Non-pigmented ciliary epithelial cell (primary cell): ENCODE data around the gene MINDY4.

Experiments
- DNase-seq: peaks from one replicate; pipeline ENCODE4 v3.0.0-alpha.2; 2010; ENCODE audit warnings: low read depth

MINDY4 gene

DNA sequence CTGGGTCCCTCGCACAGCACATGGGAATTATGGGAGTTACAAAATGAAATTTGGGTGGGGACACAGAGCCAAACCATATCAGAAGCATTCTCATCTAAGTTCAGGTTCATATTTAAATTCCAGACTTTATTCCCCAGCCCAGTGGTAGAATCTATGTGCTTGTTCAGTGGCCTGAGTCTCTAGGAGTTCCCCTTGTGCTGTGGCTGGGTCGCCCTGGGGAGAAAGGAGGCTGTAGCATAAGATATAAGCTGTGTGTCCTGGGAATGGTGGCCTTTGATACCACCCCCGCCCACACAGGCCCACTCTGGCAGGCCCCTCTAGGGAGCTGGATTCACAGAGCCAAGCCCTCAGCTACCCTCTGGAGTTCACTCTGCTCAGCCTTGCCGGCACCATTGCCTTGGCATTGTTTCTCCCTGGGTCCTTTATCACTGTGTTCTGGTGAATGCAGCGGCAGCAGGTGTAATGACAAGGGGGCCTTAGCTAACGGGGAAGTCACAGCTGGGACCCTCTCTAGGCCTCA, 64.2 kb downstream of the MINDY4 start:
- DNase-seq = no peak

DNA sequence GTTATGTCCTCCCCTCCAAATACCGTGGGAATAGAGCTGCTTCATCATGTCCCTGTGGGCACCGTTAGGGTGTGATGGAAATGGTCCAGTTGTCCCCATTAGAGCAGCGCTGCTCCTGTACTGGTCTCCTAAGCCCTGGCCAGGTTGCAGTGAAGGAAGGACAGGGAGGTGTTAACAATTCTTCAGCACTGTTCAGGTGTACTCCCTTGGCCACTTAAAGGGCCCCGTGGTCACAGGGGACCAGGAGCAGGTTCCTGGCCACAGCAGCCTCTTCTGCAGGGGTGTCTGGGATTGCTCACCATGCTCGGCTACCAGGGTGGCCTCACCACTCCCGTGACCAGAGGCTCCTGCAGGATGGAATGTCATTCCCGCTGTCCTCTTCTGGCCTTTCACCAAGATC, 65.8 kb downstream of the MINDY4 start:
- DNase-seq = no peak

DNA sequence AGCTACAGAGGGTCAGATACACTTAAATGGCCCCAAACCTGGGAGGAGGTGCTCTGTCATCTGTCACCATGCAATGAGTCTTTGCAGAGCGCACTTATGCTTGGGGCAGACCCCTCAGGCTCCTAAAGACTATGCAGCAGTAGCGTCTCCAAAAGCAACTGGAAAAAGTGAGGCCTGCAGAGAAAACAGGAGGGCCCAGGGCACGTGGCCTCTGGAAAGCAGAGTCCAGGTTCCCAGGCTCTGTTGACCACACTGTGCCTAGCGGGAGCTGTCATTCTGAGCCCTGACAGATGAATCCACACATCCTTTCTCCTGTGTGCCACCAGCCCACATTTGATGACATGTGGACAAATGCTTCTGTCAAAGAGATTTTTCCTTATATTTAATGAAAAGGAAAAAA, 66.4 kb downstream of the MINDY4 start:
- no peak for DNase-seq

DNA sequence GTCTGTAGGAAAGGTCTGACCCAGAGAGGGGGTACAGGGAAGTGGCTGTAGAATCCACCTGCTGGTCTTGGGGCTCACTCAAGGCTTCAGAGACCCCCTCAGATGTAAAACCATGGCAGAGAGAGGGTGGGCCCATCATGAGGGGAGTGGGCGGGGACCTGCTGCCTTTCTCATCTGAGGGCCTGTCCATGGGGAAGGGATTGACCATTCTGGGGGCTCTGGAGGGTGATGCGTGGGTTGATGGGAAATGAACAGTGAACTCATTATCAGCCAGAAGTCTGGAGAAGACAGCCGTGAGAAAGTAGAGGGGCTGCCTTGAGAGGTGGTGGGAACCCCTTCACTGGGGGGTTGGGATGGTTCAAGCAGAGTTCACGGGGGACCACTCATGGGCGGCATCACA, 66.8 kb downstream of the MINDY4 start:
- no peak for DNase-seq

DNA sequence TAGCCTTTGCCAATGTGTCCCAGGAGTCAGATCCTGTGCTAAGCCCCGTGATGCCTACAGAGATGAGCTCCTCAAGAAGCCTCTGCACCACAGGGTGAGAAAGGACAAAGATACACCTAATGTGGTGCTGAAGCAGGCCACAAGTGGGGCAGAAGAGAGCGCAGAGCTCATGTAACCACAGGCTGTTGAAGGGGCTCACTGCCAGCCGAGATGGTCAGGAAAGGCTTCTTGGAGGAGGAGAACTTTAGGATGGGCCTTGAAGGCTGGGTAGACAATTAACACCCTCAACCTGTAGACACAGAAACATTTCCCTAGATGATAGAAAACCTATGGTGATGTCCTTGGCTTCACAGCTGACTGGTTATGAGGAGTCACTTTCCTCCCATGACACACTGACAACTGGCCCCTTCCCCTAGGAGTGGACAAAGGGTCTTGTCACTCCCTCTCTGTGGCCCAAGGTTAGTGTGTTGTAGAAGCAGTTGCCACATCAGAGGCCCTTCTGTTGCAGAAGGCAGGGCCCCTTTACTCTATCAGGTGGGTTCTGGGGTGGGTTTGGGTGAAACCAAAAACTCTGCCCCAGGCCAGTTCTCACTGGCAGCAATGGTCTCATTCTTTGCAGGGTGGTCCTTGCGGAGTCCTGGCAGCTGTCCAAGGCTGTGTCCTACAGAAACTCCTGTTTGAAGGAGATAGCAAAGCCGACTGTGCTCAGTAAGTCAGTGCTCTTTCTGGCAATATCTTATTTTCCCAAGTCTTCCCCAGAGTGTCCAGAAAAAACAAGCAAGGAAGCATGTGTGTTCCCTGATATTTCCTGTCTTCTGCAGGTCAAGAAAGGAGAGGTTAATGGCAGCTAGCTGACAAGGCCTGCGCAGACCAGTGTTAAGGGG, 69.2 kb downstream of the MINDY4 start:
- DNase-seq = no peak

DNA sequence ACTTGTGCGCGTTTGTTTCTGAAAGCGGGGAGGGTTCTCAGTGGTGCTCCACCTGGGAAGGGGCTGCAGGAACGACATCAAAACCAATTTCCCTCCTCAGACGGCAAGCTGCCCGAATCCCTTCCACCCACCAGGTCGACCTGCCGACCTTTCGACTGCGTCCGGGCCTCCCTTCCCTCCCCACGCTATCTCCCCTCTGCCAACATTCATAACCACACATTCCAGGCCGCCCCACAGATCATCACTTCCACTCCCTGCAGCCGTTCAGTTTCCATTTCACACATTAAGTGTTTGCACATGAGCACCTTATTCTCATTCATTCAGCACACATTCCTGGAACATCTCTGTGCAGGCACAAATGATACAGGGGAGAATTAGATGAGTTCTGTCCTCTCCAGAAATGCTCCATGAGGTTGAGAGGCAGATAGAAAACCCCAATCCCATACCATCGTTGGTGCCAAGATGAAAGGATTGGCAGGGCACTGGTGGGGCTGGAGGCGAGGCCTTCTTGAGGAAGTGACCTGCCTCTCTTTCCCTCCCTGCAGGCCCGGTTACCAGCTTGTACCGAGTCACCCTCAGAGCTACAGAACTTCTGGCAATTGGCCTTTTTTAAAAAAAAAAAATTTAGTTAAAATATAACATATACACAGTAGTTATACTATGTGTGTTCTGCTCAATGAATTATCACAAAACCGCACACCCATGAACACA, 70.0 kb downstream of the MINDY4 start:
- DNase-seq = no peak

DNA sequence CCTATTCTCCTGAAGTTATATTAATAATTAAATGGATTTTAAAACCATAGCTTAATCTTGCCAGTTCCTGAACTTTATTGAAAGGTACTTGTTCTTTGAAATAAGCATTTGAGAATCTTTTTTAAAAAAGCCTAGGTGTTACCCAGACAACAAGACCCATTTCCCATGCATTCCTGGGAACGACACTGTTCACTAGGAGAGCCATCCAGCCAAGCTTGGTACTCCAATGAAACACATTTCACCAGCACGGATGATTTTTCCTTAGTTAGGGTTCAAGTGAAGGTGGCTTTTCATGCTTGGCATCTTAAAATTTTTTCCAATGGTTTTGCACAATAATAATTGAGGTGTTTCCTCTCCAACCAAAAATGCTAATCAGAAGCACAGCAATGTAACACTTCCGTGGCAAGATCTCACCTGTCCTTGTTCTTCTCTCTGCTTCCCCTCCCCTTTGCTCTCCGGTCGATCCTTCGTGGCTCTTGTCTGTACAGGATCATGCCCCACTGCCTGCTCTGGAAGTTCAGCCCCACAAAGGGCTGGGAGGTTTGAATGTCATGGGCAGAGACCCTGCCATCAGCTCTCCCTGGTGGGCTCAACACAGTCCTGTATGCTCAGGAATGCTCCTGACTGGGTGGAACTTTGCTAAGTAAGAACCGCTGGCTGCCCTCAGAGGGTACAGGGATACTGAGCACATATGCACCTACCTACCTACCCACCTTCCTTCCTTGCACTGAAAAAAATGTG, 70.8 kb downstream of the MINDY4 start:
- no peak for DNase-seq

DNA sequence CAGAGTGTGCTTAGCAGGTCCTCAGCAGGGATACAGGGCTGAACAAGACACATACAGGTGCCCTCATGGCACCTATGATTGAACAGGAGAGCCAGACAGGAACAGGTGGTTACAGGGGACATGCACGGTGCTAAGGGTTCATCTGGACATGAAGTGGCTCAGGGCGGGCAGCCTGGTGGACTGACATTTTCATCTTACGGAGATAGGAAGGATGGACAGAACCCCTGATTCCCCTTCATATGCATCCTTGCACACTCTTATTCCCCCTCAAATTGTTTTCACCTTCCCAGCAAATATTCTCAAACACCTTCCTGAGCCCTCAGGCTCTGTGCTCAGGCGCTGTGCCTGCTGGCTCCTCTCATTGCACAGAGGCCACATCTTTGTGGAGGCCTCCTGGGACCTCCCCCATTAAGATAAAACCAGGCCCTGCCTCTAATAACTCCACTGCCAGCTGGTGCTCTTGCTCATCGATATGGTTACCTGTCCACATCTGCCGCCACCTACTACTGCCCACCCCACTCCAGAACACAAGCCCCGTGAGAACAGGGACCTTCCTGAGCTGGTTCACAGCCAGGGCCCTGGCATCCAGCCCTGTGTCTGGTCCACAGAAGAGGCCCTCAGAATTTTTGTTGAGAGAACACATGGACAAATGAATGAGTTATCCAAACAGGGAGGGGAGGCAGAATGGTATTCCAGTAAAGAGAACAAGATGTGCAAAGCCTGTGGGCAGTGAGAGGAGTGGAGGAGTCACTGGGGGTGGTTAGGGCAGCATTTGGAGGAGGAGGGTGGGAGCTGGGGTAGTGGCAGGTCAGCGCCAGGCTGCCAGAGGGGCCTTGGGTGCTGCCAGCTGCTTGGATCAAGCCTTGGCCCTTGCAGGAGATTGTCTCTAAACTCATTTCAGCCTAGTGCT, 71.6 kb downstream of the MINDY4 start:
- no peak for DNase-seq

DNA sequence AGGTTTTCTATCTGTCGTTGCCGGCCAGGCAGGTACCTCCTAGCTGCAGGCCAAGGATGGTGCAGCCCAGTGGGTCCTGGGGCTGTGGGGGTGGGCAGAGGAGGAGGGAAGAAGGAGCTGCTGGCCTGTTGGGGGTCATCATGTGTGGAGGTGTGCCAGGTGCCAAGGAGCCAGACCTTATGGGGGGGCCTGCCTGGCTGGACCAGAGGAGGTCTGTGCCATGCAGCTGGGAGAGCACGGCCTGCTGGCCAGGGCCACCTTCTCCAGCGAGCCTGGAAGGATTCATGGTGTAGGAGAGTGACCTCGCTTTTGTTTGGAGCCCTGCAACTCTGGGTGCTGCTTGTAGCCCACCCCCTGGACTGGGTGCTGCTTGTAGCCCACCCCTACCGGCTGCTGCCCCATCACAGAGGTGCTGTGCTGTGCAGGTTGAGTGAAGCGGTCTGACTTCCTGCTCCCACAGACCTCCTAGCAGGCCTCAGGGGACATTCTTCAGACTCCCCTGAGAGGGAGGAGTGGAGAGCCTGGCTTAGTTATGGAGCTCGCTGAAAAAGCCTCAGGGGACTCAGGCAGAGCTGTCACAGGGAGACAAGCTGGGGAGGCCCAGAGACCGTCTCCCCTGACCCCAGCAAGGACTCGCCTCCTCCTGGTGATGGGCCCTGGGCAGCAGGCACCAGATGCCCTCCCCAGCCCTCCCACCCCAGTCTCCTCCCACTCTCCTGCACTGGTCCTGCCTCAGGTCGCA, 72.7 kb downstream of the MINDY4 start:
- no peak for DNase-seq

DNA sequence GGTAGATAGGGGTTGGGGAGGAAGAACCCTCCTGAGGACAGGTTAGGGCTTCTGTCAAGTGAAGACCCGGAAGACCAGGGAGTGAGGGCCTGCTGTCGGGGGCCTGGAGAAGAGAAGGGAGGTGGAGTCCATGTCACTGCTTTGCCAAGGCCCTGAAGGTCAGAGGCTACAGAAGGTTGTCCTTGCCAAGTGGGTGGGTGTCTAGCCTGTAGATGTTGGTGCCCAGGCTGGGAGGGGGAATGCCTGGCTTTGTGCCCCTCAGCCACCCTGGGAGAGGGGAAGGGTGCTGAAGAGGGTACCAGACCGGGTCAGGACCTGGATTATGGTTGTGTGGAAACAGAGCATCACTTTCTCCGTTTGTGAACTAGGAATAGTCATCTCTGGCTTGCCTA, 73.3 kb downstream of the MINDY4 start:
- DNase-seq = no peak

DNA sequence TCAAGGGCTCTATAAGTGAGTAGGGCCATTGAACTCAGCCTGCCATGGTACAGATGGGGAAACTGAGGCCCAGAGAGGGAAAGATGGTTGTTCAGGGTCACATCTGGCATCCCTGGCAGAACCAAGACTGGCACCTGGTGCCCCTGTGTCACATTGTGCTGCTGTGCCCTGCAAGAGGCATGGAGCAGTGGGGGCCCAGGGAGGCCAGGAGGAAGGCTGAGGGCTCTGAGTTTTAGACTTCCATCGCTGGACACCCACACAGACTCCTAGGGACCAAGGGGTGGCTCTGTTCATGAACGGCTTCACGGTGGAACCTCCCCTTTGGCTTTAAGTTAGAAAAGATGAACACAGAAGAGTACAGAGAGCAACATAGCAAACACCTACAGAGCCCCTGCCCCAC, 73.7 kb downstream of the MINDY4 start:
- no peak for DNase-seq

DNA sequence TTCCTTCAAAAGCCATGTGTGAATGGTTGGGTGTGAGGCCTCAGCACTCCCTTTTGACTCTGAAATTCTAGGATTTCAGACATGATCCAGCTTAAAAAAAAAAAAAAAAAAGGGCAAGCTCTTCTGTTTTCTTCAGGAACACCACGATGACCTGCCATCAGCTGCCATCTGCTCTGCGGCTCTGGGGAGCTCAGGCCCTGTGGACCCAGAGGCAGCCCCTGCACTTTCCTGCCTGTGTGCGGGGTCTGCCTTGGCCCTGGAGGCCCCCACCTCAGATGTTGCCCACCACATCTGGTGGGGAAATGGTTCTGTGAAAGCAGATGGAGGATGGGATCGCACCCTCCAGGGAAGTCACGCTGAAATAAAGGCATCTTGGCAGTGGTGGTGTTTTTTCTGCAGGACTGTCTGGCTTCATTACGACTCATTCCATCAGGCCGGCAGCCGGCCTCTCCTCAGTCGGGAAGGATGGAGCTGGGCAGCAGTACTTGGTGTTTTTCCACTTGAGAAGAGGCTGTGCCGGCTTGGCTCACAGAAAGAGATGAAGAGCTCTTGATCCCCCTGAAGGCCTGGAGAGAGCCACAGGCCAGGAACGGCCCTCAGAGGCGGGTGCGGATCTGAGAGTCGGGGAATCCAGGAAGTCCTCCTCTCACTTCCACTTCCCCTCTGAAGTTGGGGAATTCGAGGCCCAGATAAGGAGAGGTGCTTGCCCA, 74.4 kb downstream of the MINDY4 start:
- DNase-seq = no peak

DNA sequence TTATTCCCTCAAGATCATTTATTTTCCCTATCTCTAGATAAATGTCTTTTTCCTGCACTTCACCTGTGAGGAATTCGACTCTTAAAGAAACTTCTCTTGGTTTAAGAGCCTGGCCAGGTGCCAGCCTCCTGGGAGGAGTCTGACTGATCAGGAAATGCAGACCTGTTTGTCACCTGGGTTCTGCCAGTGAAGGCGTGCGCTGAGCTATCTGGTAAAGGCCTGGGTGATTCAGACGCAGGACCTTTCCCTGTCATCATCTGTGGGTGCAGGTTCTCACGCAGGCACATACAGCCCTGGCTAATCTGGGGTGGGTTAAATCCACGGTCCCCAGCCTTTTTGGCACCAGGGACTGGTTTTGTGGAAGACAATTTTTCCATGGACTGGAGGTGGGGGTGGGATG, 75.2 kb downstream of the MINDY4 start:
- no peak for DNase-seq

DNA sequence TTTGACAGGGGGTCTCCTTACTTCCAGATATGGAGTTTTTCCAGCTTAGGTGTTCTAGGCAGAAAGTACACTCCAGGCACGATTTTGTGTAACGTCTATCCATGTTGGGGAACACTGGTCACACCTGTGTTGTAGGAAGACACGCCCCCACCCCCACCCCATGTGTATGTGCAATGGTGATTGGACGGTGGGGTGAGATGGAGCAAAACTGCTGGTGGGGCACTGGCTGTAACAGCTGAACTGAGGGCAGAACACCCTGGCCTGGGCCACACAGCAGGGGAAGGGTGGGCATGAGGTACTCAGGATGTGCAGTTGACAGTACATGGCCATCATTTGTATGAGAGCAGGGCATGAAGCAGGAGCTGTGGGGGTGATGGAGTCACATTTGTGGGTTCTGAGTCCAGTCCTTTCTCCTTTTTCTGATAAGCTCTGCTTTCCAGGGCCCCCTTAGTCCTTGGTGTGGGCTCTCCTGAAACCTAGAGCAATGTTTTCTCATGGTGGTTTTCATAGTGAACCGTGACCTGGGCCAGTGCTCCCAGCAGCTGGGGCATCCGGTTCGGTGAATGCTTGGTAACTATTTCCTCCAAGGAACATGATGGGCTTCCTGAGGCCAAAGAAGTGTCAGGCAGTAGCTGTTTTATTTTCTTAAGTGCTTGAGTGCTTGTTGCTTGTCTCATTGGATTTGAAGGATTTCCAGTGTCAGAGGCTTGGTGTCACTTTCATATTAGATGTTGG, 77.1 kb downstream of the MINDY4 start:
- DNase-seq = no peak

DNA sequence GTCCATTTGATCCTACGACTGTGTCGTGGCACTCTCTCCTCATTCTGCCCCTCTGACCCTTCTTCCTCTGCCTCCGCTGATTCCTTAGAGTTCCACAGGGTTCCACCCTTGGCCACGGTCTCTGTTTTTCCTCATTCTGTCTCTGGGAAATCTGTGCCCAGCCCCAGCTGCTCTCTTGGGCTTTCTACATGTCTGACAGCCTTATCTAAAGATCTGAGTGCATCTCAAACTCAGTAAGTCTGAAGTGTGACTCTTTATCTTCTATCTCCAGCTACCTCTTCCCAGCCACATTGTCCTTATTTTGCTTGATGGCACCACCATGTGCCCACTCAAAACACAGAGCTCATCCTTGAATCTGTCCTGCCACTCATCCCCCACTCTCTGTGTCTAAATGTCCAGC, 78.3 kb downstream of the MINDY4 start:
- DNase-seq = no peak

DNA sequence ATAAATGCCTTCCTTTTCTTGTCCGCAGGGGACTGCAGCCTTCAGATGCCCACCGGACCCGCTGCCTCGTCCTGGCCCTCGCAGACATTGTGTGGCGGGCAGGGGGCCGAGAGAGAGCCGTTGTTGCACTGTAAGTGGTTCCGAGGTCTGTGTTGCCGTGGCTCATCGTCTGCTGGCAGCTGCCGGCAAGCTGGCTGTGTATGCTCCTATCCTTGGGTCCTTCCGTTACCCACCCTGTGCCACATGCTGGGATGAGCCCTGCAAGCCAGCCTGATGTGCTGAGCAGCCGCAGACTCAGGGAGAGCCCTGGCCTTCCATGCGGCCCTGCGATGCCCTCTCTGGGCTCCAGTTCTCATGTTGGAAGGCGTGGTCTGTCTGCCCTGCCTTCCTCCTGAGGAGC, 79.2 kb downstream of the MINDY4 start:
- DNase-seq = no peak

DNA sequence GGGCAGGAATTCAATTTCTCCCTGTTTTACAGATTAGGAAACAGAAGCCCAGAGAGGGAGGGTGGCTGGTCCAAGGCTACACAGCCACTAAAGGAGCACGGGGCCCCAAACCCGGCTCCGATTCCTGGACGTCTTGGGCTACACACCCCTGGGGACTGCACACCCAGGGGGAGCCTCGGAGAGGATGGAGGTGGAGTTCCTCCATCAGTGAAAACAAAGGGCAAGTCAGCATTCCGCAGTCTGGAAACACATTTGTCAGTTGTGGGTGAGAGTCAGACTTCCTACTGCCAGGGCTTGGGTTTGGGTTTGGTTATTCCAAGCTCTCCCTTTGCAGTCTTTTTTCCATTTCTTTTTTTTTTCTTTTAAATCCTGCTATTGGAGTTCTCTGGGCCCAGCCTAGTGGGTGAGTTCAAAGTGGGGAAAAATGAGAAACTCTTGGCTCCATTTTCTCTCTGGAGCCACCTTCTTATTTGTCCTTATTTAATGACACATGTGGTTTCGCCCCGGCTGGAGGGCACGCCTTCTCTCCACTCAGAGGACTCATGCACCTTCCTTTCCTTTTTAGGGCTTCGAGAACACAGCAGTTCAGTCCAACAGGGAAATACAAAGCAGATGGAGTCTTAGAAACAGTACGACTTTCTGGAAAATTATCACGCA, 80.6 kb downstream of the MINDY4 start:
- DNase-seq = no peak

DNA sequence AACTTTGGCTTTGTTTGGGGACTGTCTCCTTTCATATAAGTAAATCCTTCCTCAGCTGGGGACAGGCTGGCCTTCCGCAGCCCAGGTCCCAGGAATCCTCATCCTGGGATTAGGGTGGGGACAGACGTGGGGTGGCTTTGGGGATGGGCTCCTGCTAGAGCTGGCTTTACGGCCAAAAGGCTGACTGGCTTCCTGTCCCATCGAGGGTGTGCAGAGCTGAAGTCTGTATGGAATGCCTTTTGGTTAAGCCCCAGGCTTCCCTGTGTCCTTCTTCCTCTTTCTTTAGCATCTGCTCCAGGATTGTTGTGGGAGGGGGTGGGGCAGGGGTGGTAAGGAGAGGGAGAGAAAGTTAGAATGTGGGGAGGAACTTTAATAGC, 81.1 kb downstream of the MINDY4 start:
- no peak for DNase-seq

DNA sequence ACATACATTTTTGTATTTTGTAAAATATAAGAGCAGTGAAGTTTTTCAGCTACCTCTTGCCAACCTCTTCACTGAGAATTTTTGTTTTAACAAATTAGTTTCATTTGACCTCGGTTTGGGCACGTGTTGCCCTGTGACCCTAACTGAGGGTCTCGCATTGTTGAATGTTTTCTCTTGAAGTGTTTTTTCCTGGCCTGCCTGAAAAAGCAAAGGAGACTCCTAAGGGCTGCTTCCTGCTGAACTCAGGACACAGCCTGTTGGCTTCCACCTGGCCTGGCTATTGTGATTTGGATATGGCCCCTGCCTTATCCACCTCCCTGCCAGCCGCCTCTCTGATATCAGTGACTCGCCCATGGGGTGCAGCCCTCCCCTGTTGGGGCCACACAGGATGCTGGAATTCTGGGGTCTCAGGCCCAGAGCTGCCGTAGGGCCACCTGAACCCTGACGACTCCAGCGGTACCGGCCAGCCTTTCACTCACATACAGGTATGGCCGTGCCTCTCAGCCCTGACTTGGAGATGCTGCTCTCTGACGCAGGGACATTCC, 81.6 kb downstream of the MINDY4 start:
- DNase-seq = no peak
